GM21360 (cell line): ENCODE measurements around the gene GET3.
"Not testable (repeated sequence)": the region's sequence is repeated elsewhere in the genome, so short reads cannot be mapped to it uniquely, and the experiment has no call there.

ENCODE experiments used
- ATAC-seq: cut with Tn5 transposase; IDR thresholded peaks from one replicate; pipeline ENCODE4 v1.9.1; 2021; ENCODE audit warnings: mild to moderate bottlenecking, moderate library complexity; ENCODE audit not compliant: unreplicated experiment

Gene GET3

GRCh38 chr19:12715102-12715501 is 22.2 kb upstream of the GET3 start:
- no peak for ATAC-seq

GRCh38 chr19:12715929-12716328 is 21.4 kb upstream of the GET3 start:
- no peak for ATAC-seq

- ATAC-seq: no peak
These were observed 17.0 kb upstream of the GET3 start for GRCh38 chr19:12720296-12720695.

- no peak for ATAC-seq
These were observed 16.2 kb upstream of the GET3 start for GRCh38 chr19:12720851-12721655.

- ATAC-seq: peak; percentile 19
These were observed 15.4 kb upstream of the GET3 start for GRCh38 chr19:12721656-12722565.

GRCh38 chr19:12722566-12723380 is 14.5 kb upstream of the GET3 start:
- ATAC-seq: peak; percentile 77

GRCh38 chr19:12723381-12723640 is 14.0 kb upstream of the GET3 start:
- no peak for ATAC-seq

- no peak for ATAC-seq
These were observed 13.5 kb upstream of the GET3 start, which contains the start of gene TNPO2 for GRCh38 chr19:12723641-12724426. TNPO2 (minus strand) TSS chr19:12723932; CDS start chr19:12720977, 2,955 bp downstream.

- ATAC-seq: not testable (repeated sequence)
These were observed 11.7 kb upstream of the GET3 start for GRCh38 chr19:12725612-12726011.

- ATAC-seq: no peak
These were observed 10.3 kb upstream of the GET3 start for GRCh38 chr19:12726988-12727316.

GRCh38 chr19:12727745-12728433 is 9.4 kb upstream of the GET3 start:
- ATAC-seq: no peak

- ATAC-seq: no peak
These were observed 7.2 kb upstream of the GET3 start for GRCh38 chr19:12730064-12730463.

- ATAC-seq: no peak
These were observed 6.0 kb upstream of the GET3 start for GRCh38 chr19:12731337-12731736.

- no peak for ATAC-seq
These were observed 3.7 kb upstream of the GET3 start for GRCh38 chr19:12733369-12734214.

- no peak for ATAC-seq
These were observed 596 bp downstream of the GET3 start for GRCh38 chr19:12737835-12738351.

GRCh38 chr19:12745166-12745897 is 8.0 kb downstream of the GET3 start:
- no peak for ATAC-seq

GRCh38 chr19:12748489-12748888 is 11.2 kb downstream of the GET3 start:
- no peak for ATAC-seq

GRCh38 chr19:12749938-12750521 is 12.7 kb downstream of the GET3 start:
- ATAC-seq: no peak
